Stomach (tissue), 4 donors: ENCODE results near the gene CPXM2.

Source experiments
- CTCF ChIP-seq, 7 experiments: fragments of 450-650 bp in 4 of 7; fragments of 200-600 bp in 3 of 7; sonication (generic) in 3 of 7; IDR thresholded peaks; one replicate each; pipeline ENCODE4 v1.5.1; 2016 to 2019; ENCODE audit warnings: antibody characterized with exemption in 7 of 7, control low read depth in 2 of 7, mild to moderate bottlenecking in 1 of 7
- POLR2A ChIP-seq, 4 donors: fragments of 450-650 bp; IDR thresholded peaks; one replicate each; pipeline ENCODE4 v1.6.1; 2016; ENCODE audit warnings: antibody characterized with exemption in 4 of 4, control low read depth in 2 of 4, mild to moderate bottlenecking in 1 of 4, moderate library complexity in 1 of 4

- no peak for TF ChIP-seq CTCF (IDR thresholded peaks at IDR 0.05)
- no peak for TF ChIP-seq POLR2A (IDR thresholded peaks at IDR 0.05)
Observed at GRCh38 chr10:123909866-123910265, 18.3 kb upstream of the CPXM2 start.
